Measurements from ENCODE around the gene WDFY2. TPM values are rescaled to one million over a fixed set of nuclear protein-coding genes. Genes with fewer than 3 reads are reported as not detected.

WDFY2 gene
- total RNA-seq, 3 donors from 2014 or later (not counting 1 experiment from before 2014, with no cell fraction given): 29.5 to 32.1 (median 31.3) TPM

GRCh38 chr13:51742031-51742430 lies 157.8 kb downstream of the WDFY2 start:
- peaks cover 14% of the 10 kb centered on the region for H3K36me3 Mint-ChIP-seq
- peaks cover 8 to 13% of the 10 kb centered on the region in 2 donors for H3K4me1 Mint-ChIP-seq
- Histone ChIP-seq H3K27me3 (ENCODE audit: control insufficient read depth, insufficient read depth, low read length) (no peaks in the 10 kb centered on the region), H3K36me3 (ENCODE audit: control insufficient read depth, insufficient read depth, low read length) (peaks cover 19% of the 10 kb centered on the region), H3K4me1 (ENCODE audit: control insufficient read depth, insufficient read depth, low read length) (peaks cover 7% of the 10 kb centered on the region), H3K27ac (ENCODE audit: low read length) (no peak overlapping the region), H3K4me3 (ENCODE audit: low read length) (no peak overlapping the region), H3K9me3 (ENCODE audit: control insufficient read depth, insufficient read depth, low read length) (no peaks in the 10 kb centered on the region)
- no peak for TF ChIP-seq CTCF (IDR thresholded peaks at IDR 0.05)
- no peak overlapping the region for H3K27ac Mint-ChIP-seq
- 96% methylated on average over 2 of the region's 2 CpGs for WGBS (ENCODE audit: insufficient coverage)
- no peak for DNase-seq
- H3K4me3 Mint-ChIP-seq: no peak overlapping the region
- intact Hi-C loops (cut with micrococcal nuclease): no loop called here
- no peak for ATAC-seq
- no peaks in the 10 kb centered on the region for H3K27me3 Mint-ChIP-seq (ENCODE audit: low read depth in 2 of 2)
- no peaks in the 10 kb centered on the region for H3K9me3 Mint-ChIP-seq

GRCh38 chr13:51742611-51743010 lies 158.3 kb downstream of the WDFY2 start:
- intact Hi-C loops (cut with micrococcal nuclease): no loop called here
- peaks cover 15% of the 10 kb centered on the region for H3K36me3 Mint-ChIP-seq
- no peak overlapping the region for H3K4me3 Mint-ChIP-seq
- no peaks in the 10 kb centered on the region for H3K9me3 Mint-ChIP-seq
- no peak overlapping the region for H3K27ac ChIP-seq (ENCODE audit: low read length)
- DNase-seq (no peak), ATAC-seq (no peak)
- no CpG with 5 or more reads among the region's 2 CpGs for WGBS (ENCODE audit: insufficient coverage)
- peaks cover 3 to 9% of the 10 kb centered on the region in 2 donors for H3K4me1 Mint-ChIP-seq
- H3K27me3 Mint-ChIP-seq (ENCODE audit: low read depth in 2 of 2): no peaks in the 10 kb centered on the region
- H3K4me1 ChIP-seq (ENCODE audit: control insufficient read depth, insufficient read depth, low read length): peaks cover 2% of the 10 kb centered on the region
- H3K4me3 ChIP-seq (ENCODE audit: low read length): no peak overlapping the region
- no peak for TF ChIP-seq CTCF (IDR thresholded peaks at IDR 0.05)
- H3K27ac Mint-ChIP-seq: no peak overlapping the region
- H3K9me3 ChIP-seq (ENCODE audit: control insufficient read depth, insufficient read depth, low read length): peaks cover 3% of the 10 kb centered on the region
- peaks cover 19% of the 10 kb centered on the region for H3K36me3 ChIP-seq (ENCODE audit: control insufficient read depth, insufficient read depth, low read length)
- H3K27me3 ChIP-seq (ENCODE audit: control insufficient read depth, insufficient read depth, low read length): no peaks in the 10 kb centered on the region

GRCh38 chr13:51745243-51745642 lies 161.0 kb downstream of the WDFY2 start:
- no peak for TF ChIP-seq CTCF (IDR thresholded peaks at IDR 0.05)
- DNase-seq: no peak
- intact Hi-C loops (cut with micrococcal nuclease): no loop called here
- H3K4me3 Mint-ChIP-seq: no peak overlapping the region
- H3K27me3 Mint-ChIP-seq (ENCODE audit: low read depth in 2 of 2): no peaks in the 10 kb centered on the region
- H3K9me3 Mint-ChIP-seq: no peaks in the 10 kb centered on the region
- Histone ChIP-seq H3K4me3 (ENCODE audit: low read length) (no peak overlapping the region), H3K27me3 (ENCODE audit: control insufficient read depth, insufficient read depth, low read length) (no peaks in the 10 kb centered on the region), H3K27ac (ENCODE audit: low read length) (no peak overlapping the region), H3K36me3 (ENCODE audit: control insufficient read depth, insufficient read depth, low read length) (peaks cover 9% of the 10 kb centered on the region), H3K9me3 (ENCODE audit: control insufficient read depth, insufficient read depth, low read length) (peaks cover 10% of the 10 kb centered on the region), H3K4me1 (ENCODE audit: control insufficient read depth, insufficient read depth, low read length) (no peaks in the 10 kb centered on the region)
- 97% methylated on average over 2 of the region's 2 CpGs for WGBS (ENCODE audit: insufficient coverage)
- no peak for ATAC-seq
- H3K27ac Mint-ChIP-seq: no peak overlapping the region
- H3K4me1 Mint-ChIP-seq: no peaks in the 10 kb centered on the region
- H3K36me3 Mint-ChIP-seq: peaks cover 14% of the 10 kb centered on the region

- 83% methylated on average over 1 of the region's 2 CpGs for WGBS (ENCODE audit: insufficient coverage)
- no peak for TF ChIP-seq CTCF (IDR thresholded peaks at IDR 0.05)
- Histone ChIP-seq H3K27ac (ENCODE audit: low read length) (no peak overlapping the region), H3K4me3 (ENCODE audit: low read length) (no peak overlapping the region), H3K27me3 (ENCODE audit: control insufficient read depth, insufficient read depth, low read length) (no peaks in the 10 kb centered on the region), H3K9me3 (ENCODE audit: control insufficient read depth, insufficient read depth, low read length) (peaks cover 10% of the 10 kb centered on the region), H3K4me1 (ENCODE audit: control insufficient read depth, insufficient read depth, low read length) (no peaks in the 10 kb centered on the region), H3K36me3 (ENCODE audit: control insufficient read depth, insufficient read depth, low read length) (peaks cover 8% of the 10 kb centered on the region)
- no peak for ATAC-seq
- no peaks in the 10 kb centered on the region for H3K27me3 Mint-ChIP-seq (ENCODE audit: low read depth in 2 of 2)
- H3K9me3 Mint-ChIP-seq: no peaks in the 10 kb centered on the region
- H3K36me3 Mint-ChIP-seq: peaks cover 14% of the 10 kb centered on the region
- no peak overlapping the region for H3K27ac Mint-ChIP-seq
- H3K4me1 Mint-ChIP-seq: no peaks in the 10 kb centered on the region
- intact Hi-C loops (cut with micrococcal nuclease): no loop called here
- no peak for DNase-seq
- H3K4me3 Mint-ChIP-seq: no peak overlapping the region
Measured at GRCh38 chr13:51746802-51747201, 162.5 kb downstream of the WDFY2 start.
